HepG2 (cell line): ENCODE results near the gene SLC25A15. TPM values are rescaled to one million over a fixed set of nuclear protein-coding genes. Genes with fewer than 3 reads are reported as not detected.

Source experiments
- ATAC-seq: fragments of 200-7000 bp; cut with Tn5 transposase; 3 replicates; pipeline ENCODE4 v1.9.1; 2020; ENCODE audit warnings: mild to moderate bottlenecking, moderate library complexity
- BruUV-seq: library from RNA; stranded (reverse); fragments of 400-500 nt; replicated peaks from 2 replicates; lab custom pipeline; 2021; lab: Mats Ljungman, UMichigan
- CTCF ChIA-PET: fragments of 300-600 bp; formaldehyde crosslinking; extraction: SDS; loops from one replicate; lab custom pipeline; 2021; ENCODE audit warnings: low total read pairs, inconsistent platforms, low intra/inter-chr PET ratio; lab: Yijun Ruan, JAX
- POLR2A ChIA-PET: fragments of 350-600 bp; sonication (Branson Sonifier 250); formaldehyde crosslinking; loops from one replicate; lab custom pipeline; 2020; ENCODE audit warnings: antibody characterized with exemption, inconsistent platforms; lab: Yijun Ruan, JAX
- DNase-seq: peaks from one replicate; pipeline ENCODE4 v3.0.0-alpha.2; 2015; ENCODE audit warnings: low spot score
- FAIRE-seq: peaks from 3 replicates; lab custom pipeline; 2011; peaks lifted over from hg19 to GRCh38; lab: Jason Lieb, UNC
- H2AFZ ChIP-seq: one replicate; pipeline ENCODE4 v1.6.1; 2011; ENCODE audit warnings: low read length, inconsistent platforms
- H3K27ac ChIP-seq: fragments of 300-600 bp; 3 replicates; pipeline ENCODE4 v1.8.0; 2011; ENCODE audit warnings: mixed run types, mild to moderate bottlenecking, mixed read lengths, low read length, inconsistent platforms; ENCODE audit not compliant: insufficient read depth; ENCODE audit errors: extremely low read length
- H3K27me3 ChIP-seq, 2 experiments: fragments of 200-600 bp in 1 of 2; 2 replicates in 1 of 2; 3 replicates in 1 of 2; pipeline versions ENCODE4 v1.6.0 to v1.8.0; 2011; ENCODE audit warnings: low read length in 2 of 2, mild to moderate bottlenecking in 2 of 2, moderate library complexity in 2 of 2, inconsistent platforms in 1 of 2; ENCODE audit not compliant: insufficient read depth in 2 of 2, control insufficient read depth in 1 of 2
- H3K36me3 ChIP-seq, 2 experiments: fragments of 200-600 bp in 1 of 2; replicated peaks in 1 of 2; 2 replicates in 1 of 2; 3 replicates in 1 of 2; pipeline versions ENCODE4 v1.5.1 to v1.8.0; 2011; ENCODE audit warnings: low read length in 2 of 2, inconsistent platforms in 1 of 2; ENCODE audit not compliant: insufficient read depth in 2 of 2, control insufficient read depth in 1 of 2
- H3K4me1 ChIP-seq: 2 replicates; pipeline ENCODE4 v1.5.1; 2012; ENCODE audit warnings: low read length, inconsistent platforms; ENCODE audit not compliant: insufficient read depth
- H3K4me2 ChIP-seq: 2 replicates; pipeline ENCODE4 v1.6.0; 2011; ENCODE audit warnings: low read depth, low read length, inconsistent platforms
- H3K4me3 ChIP-seq, 3 experiments: fragments of 200-600 bp in 1 of 3; sonication (generic), shearing (Covaris generic) in 1 of 3; replicated peaks in 1 of 3; 2 replicates each; pipeline ENCODE4 v1.5.1; 2011 to 2016; ENCODE audit warnings: low read length in 3 of 3, inconsistent platforms in 2 of 3, low read depth in 2 of 3, mild to moderate bottlenecking in 2 of 3, control low read depth in 1 of 3, mixed read lengths in 1 of 3; ENCODE audit not compliant: insufficient read depth in 1 of 3
- H3K79me2 ChIP-seq: one replicate; pipeline ENCODE4 v1.6.1; 2011; ENCODE audit warnings: low read length, inconsistent platforms; ENCODE audit not compliant: insufficient read depth
- H3K9ac ChIP-seq: 2 replicates; pipeline ENCODE4 v1.6.0; 2011; ENCODE audit warnings: mild to moderate bottlenecking, low read depth, low read length, inconsistent platforms; ENCODE audit not compliant: insufficient read depth
- H3K9me3 ChIP-seq: 2 replicates; pipeline ENCODE4 v1.5.1; 2012; ENCODE audit warnings: mild to moderate bottlenecking, low read length
- H4K20me1 ChIP-seq: 2 replicates; pipeline ENCODE4 v1.6.0; 2011; ENCODE audit warnings: inconsistent platforms, mild to moderate bottlenecking, low read length, moderate library complexity; ENCODE audit not compliant: insufficient read depth
- AGO1 ChIP-seq: fragments of 200-400 bp; formaldehyde crosslinking; IDR thresholded peaks from 2 replicates; pipeline ENCODE4 v1.6.1; 2017; ENCODE audit warnings: mild to moderate bottlenecking, low read depth, low read length, moderate library complexity; ENCODE audit not compliant: poor library complexity, severe bottlenecking
- HDAC6 ChIP-seq: fragments of 200-600 bp; sonication (generic); IDR thresholded peaks from 2 replicates; pipeline ENCODE4 v1.7.0; 2017; ENCODE audit warnings: mild to moderate bottlenecking, antibody characterized with exemption, low read length, low read depth
- HNRNPK ChIP-seq: fragments of 200-400 bp; formaldehyde crosslinking; IDR thresholded peaks from 2 replicates; pipeline ENCODE4 v1.6.1; 2018; ENCODE audit warnings: low read length, low read depth, moderate library complexity, mild to moderate bottlenecking; ENCODE audit not compliant: poor library complexity, severe bottlenecking
- ISX ChIP-seq: sonication (generic); formaldehyde crosslinking; conservative IDR thresholded peaks from 2 replicates; pipeline ENCODE4 v1.5.0; 2020; ENCODE audit warnings: missing genetic modification reagents
- NFKB2 ChIP-seq: sonication (generic); formaldehyde crosslinking; IDR thresholded peaks from 2 replicates; pipeline ENCODE4 v1.4.0; 2020; ENCODE audit warnings: missing genetic modification reagents, borderline replicate concordance
- RXRB ChIP-seq: IDR thresholded peaks from 2 replicates; pipeline ENCODE4 v1.6.1; 2016; ENCODE audit warnings: borderline replicate concordance, missing genetic modification reagents, missing compliant biosample characterization
- SRY ChIP-seq: sonication (generic); formaldehyde crosslinking; IDR thresholded peaks from 2 replicates; pipeline ENCODE4 v1.8.0; 2022; ENCODE audit warnings: mild to moderate bottlenecking, missing genetic modification reagents
- TEAD3 ChIP-seq: optimal IDR thresholded peaks from 2 replicates; pipeline ENCODE3; 2016; ENCODE audit warnings: borderline replicate concordance
- ZBTB26 ChIP-seq: IDR thresholded peaks from 2 replicates; pipeline ENCODE4 v1.6.1; 2016; ENCODE audit warnings: missing compliant biosample characterization, missing genetic modification reagents, borderline replicate concordance
- ZBTB42 ChIP-seq: sonication (generic); formaldehyde crosslinking; IDR thresholded peaks from 2 replicates; pipeline ENCODE4 v1.5.0; 2020; ENCODE audit warnings: mild to moderate bottlenecking, missing genetic modification reagents
- ZNF101 ChIP-seq: sonication (generic); formaldehyde crosslinking; IDR thresholded peaks from 2 replicates; pipeline ENCODE4 v1.4.0; 2020; ENCODE audit warnings: mild to moderate bottlenecking, low read depth, missing genetic modification reagents, borderline replicate concordance
- ZNF317 ChIP-seq: sonication (generic); formaldehyde crosslinking; IDR thresholded peaks from 2 replicates; pipeline ENCODE4 v1.5.0; 2020; ENCODE audit warnings: mild to moderate bottlenecking, missing genetic modification reagents
- ZNF720 ChIP-seq: sonication (generic); formaldehyde crosslinking; IDR thresholded peaks from 2 replicates; pipeline ENCODE4 v1.4.0; 2020; ENCODE audit warnings: missing genetic modification reagents
- WGBS: methylation state at CpG from one replicate; pipeline ENCODE4 v1.1.6; 2017; ENCODE audit warnings: low lambda C conversion rate; 5-methylcytosine and 5-hydroxymethylcytosine counted together
- in situ Hi-C: cut with HindIII; loops from 2 replicates; pipeline ENCODE4 v1.10.0; 2017; ENCODE audit warnings: low pct_unique_long_range_greater_than_20kb; ENCODE audit not compliant: extremely low pct_ligation_motif_present
- intact Hi-C: fragments of 100-400 bp; cut with micrococcal nuclease; formaldehyde crosslinking; loops from one replicate; pipeline ENCODE4 v1.10.0; 2022; ENCODE audit not compliant: unreplicated experiment
- polyA plus RNA-seq, 8 experiments: library from polyadenylated mRNA; depleted of rRNA in 3 of 8; stranded (reverse) in 7 of 8; unstranded in 1 of 8; fragments of >200 nt; fragmentation: Illumina TruSeq in 4 of 8; extraction: Trizol in 4 of 8; gene quantifications; 2 replicates each; pipeline versions ENCODE4 v1.2.1 to v1.2.3, GENCODE V29; 2011 to 2016; ENCODE audit warnings: low read depth in 4 of 8, missing spikeins in 1 of 8, mixed read lengths in 1 of 8; ENCODE audit not compliant: insufficient read depth in 1 of 8
- total RNA-seq, 5 experiments: library from RNA; depleted of rRNA; stranded (reverse); fragments of >200 nt; fragmentation: Illumina TruSeq; extraction: Trizol; gene quantifications; 2 replicates each; pipeline ENCODE4 v1.2.3, GENCODE V29; 2016; ENCODE audit warnings: low read depth in 1 of 5

SLC25A15 gene
- total and polyA plus RNA-seq, 2 of the 13 experiments (the other 11 are each of a cell fraction or from before 2014, with no cell fraction given) = 17.3 to 39.1 TPM

- TF ChIP-seq SRY (CRISPR knock-in tag) (no peak), ZBTB26 (no peak), RXRB (CRISPR knock-in tag) (no peak), TEAD3 (CRISPR knock-in tag) (peak; percentile 21)
Observed at GRCh38 chr13:40784540-40784939, 4.9 kb upstream of the SLC25A15 start (continued).

GRCh38 chr13:40786568-40786996, 2.8 kb upstream of the SLC25A15 start:
- BruUV-seq = no TSS peak
- POLR2A ChIA-PET = interaction anchor here (0.7 to 6.1 kb wide), 10 partner anchors 9 to 471 kb away, joined by 3 to 65 read pairs (median 4); partner anchors contain the start of gene WBP4
- no peak overlapping the region for H2AFZ ChIP-seq
- peak overlapping the region; percentile 96 for H3K27ac ChIP-seq
- CTCF ChIA-PET = interaction anchor here (1.2 kb wide), 1 partner anchor 9 kb away, joined by 4 read pairs; no protein-coding TSS in a partner anchor
- in situ Hi-C loops (no loop called here), intact Hi-C loops (loop anchor here (1.0 to 10.0 kb wide), 5 partner anchors 9 to 276 kb away; partner anchors contain the start of genes MRPS31 and WBP4)
- no peaks in the 10 kb centered on the region for H3K36me3 ChIP-seq
- FAIRE-seq (peak; percentile 92), ATAC-seq (peak; percentile 74), DNase-seq (peak; percentile 90)
- no peaks in the 10 kb centered on the region; a peak in 1 of 5 replicates for H3K27me3 ChIP-seq
- H4K20me1 ChIP-seq = no peaks in the 10 kb centered on the region
- 3% methylated on average over 4 of the region's 4 CpGs for WGBS
- H3K9ac ChIP-seq = peak overlapping the region; percentile 68
- peaks cover 59% of the 10 kb centered on the region for H3K4me1 ChIP-seq
- H3K79me2 ChIP-seq = peaks cover 19% of the 10 kb centered on the region
- peak overlapping the region; percentile 85 for H3K4me2 ChIP-seq
- no peaks in the 10 kb centered on the region for H3K9me3 ChIP-seq
- peak overlapping the region; percentile 32 to 54 (median 35); a peak in 5 of 6 replicates for H3K4me3 ChIP-seq
- TF ChIP-seq ZBTB42 (no peak), ZNF720 (CRISPR knock-in tag) (no peak), HNRNPK (no peak), ZNF101 (CRISPR knock-in tag) (no peak), HDAC6 (no peak), ISX (CRISPR knock-in tag) (no peak), AGO1 (no peak), ZNF317 (CRISPR knock-in tag) (0 out of 2 replicates have a peak, but pooled peaks have one; percentile 31), NFKB2 (CRISPR knock-in tag) (no peak)
